Measurements from ENCODE around the gene FAM118B.
A peak's percentile ranks its signal among the peaks of the same experiment; 100 is the strongest.

FAM118B gene

DNA sequence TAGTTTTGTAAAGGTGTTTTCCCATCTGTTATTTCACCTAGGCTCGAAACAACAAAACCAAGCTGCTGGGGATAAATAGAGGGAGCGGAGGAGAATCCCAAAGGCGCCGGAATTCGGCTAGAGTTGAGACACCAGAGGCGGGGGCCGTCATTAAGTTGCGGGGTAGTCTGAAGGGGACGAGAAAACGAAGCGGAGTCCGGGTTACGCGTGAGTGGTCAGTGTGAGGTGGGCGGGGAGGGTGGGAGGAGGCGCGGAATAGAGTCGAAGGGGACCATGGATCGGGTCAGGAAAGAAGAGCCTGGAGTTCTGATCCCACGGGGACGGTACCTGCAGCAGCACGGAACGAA, 56.8 kb downstream of the FAM118B start:
- no peak for DNase-seq (ENCODE audit: insufficient read length, low spot score)
- no peak for FAIRE-seq

DNA sequence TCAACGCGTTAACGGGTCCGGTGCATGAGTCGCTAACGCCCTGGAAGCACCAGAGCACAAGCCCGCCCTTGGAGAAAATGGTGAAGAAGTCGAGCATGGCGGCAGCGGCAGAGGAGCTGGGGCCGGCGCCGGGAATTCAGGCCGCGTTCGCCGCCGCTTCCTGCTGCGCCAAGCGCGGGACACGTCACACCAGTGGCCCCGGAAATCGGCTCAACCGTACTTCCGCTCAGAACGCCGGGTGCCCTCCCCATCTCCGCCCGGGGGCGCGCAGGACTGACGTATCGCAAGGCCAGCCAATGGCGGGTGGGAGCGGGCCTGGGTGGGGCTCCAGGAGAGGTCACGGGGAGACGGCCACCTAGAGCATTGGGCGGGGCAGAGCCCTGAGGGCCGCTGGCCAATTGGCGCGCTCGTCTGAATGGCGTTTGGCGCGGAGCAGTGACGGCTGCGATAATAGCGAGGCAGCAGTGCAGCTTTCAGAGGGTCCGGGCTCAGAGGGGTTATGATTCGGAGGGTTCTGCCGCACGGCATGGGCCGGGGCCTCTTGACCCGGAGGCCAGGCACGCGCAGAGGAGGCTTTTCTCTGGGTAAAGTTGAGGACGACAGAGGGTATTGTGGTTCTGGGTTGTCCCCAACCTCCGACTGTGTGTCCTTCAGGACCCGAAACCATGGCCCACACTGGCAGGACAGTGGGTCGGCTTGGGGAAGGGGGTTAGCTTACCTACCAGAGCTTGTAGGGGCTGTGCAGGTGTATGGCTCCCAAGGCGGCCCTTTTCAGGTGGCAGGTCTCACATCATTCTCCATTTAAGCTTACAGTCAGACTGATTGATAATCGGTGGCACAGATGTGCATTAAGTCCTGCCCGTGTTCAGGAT, 57.4 kb downstream of the FAM118B start, which contains the start of the genes FOXRED1 and SRPRA:
FOXRED1 (plus strand) TSS at position 447 of the 872 bp plus-strand sequence; CDS start at position 500, 53 bp downstream.
SRPRA (minus strand) TSS at position 188 of the 872 bp plus-strand sequence; CDS start at position 97, 91 bp downstream.
- DNase-seq (ENCODE audit: insufficient read length, low spot score) = peak; percentile 99
- FAIRE-seq = peak; percentile 99

DNA sequence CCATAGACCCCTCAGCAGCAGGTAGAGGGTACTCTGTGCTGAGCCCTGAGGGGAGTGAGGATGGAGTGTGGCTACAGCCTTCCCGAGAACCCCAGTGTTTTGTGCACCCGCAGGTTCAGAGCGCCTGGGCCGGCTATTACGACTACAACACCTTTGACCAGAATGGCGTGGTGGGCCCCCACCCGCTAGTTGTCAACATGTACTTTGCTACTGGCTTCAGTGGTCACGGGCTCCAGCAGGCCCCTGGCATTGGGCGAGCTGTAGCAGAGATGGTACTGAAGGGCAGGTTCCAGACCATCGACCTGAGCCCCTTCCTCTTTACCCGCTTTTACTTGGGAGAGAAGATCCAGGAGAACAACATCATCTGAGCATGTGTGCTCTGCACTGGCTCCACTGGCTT, 65.7 kb downstream of the FAM118B start:
- DNase-seq (ENCODE audit: insufficient read length, low spot score) (no peak), FAIRE-seq (no peak)

- FAIRE-seq (no peak), DNase-seq (ENCODE audit: insufficient read length, low spot score) (no peak)
Observed at GRCh38 chr11:126277780-126278179, 66.2 kb downstream of the FAM118B start.

- FAIRE-seq = no peak
- DNase-seq (ENCODE audit: insufficient read length, low spot score) = no peak
Observed at GRCh38 chr11:126279191-126279590, 67.6 kb downstream of the FAM118B start.

- FAIRE-seq = no peak
- DNase-seq (ENCODE audit: insufficient read length, low spot score) = no peak
Observed at GRCh38 chr11:126280595-126280994, 69.0 kb downstream of the FAM118B start.

- DNase-seq (ENCODE audit: insufficient read length, low spot score) (no peak), FAIRE-seq (no peak)
Observed at GRCh38 chr11:126281245-126281644, 69.7 kb downstream of the FAM118B start.

- DNase-seq (ENCODE audit: insufficient read length, low spot score) (no peak), FAIRE-seq (no peak)
Observed at GRCh38 chr11:126281666-126282175, 70.1 kb downstream of the FAM118B start.

GRCh38 chr11:126282361-126282735, 70.8 kb downstream of the FAM118B start:
- no peak for DNase-seq (ENCODE audit: insufficient read length, low spot score)
- FAIRE-seq = peak; percentile 48

GRCh38 chr11:126282736-126283591, 71.4 kb downstream of the FAM118B start, which contains the start of gene TIRAP:
Gene TIRAP, plus strand, starts transcription at chr11:126283093. Its CDS starts 7,802 bp downstream, at chr11:126290895.
- DNase-seq (ENCODE audit: insufficient read length, low spot score) (peak; percentile 66), FAIRE-seq (peak; percentile 72)

GRCh38 chr11:126284829-126285228, 73.2 kb downstream of the FAM118B start:
- FAIRE-seq = peak; percentile 48
- no peak for DNase-seq (ENCODE audit: insufficient read length, low spot score)

- DNase-seq (ENCODE audit: insufficient read length, low spot score) (no peak), FAIRE-seq (no peak)
Observed at GRCh38 chr11:126288237-126288636, 76.7 kb downstream of the FAM118B start.

DNA sequence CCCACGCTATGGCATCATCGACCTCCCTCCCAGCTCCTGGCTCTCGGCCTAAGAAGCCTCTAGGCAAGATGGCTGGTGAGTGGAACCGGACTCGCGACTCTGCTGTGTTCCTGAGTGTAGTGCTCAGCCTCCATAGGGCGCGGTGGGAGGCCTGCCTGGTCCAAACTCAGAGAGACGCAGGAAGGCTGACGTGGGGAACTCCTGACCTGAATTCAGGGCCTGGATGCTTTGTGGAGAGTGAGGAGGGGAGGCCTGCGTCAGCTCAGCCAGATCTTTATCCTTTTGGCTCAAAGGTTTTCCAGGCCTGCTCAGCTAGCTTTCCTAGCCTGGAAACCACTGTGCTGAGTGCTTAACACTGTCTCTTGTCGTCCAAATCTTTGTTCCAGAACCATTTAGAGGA, 79.3 kb downstream of the FAM118B start:
- DNase-seq (ENCODE audit: insufficient read length, low spot score) (no peak), FAIRE-seq (no peak)

GRCh38 chr11:126293726-126294125, 82.1 kb downstream of the FAM118B start:
- no peak for DNase-seq (ENCODE audit: insufficient read length, low spot score)
- no peak for FAIRE-seq

GRCh38 chr11:126297004-126297403, 85.4 kb downstream of the FAM118B start:
- DNase-seq (ENCODE audit: insufficient read length, low spot score) (no peak), FAIRE-seq (no peak)

GRCh38 chr11:126303623-126304456, 92.3 kb downstream of the FAM118B start, which contains the start of gene DCPS:
Gene DCPS, plus strand, starts transcription at chr11:126304060. Its CDS starts 21 bp downstream, at chr11:126304081.
- peak; percentile 89 for FAIRE-seq

DNA sequence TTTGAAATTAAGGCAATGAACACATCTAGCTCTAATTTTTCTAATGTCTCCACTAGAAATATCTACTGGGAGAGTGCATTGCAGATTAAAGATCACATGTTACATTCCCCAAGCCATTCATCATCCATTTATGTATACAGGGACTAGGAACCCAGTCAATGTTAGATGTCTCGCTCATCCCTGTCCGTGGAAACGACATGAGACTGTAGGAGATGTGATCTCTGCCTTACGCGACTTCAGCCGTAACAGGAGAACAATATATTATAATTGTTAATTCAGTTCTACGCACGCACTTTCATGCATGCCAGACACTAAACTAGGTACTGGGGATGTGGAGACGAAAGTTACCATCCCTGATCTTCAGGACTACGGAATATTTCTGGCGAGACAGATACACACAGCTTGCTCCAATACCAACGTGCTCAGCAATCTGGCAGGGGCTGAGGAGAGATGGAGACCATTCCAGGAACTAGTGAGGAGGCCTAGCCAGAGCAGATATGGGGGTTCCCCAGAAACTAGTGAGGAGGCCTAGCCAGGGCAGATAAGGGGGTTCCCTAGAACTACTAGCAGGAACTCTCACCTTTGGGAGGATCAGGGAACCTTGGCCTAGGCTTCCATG, 93.0 kb downstream of the FAM118B start:
- DNase-seq (ENCODE audit: insufficient read length, low spot score) (no peak), FAIRE-seq (no peak)

More at GRCh38 chr11:126303623-126304456, 92.3 kb downstream of the FAM118B start, which contains the start of gene DCPS:
- DNase-seq (ENCODE audit: insufficient read length, low spot score) = peak; percentile 84

DNA sequence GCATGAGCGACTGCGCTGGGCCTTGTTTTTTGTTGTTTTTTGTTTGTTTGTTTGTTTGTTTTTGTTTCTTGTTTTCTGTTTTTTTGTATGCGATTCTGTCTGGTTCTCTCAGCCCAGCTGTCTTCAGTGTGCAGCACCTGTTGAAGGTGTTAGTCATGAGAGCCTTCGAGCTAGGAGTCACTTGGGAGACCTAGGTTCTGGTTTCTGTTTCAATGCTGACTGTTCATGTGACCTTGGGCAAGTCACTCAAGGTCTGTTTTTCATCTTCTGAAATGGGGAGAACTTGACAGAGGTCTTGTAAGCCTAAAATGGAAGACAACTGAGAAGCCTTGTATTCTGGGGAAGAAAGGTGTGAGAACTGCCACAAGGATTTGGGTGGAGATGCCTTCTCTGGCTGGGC, 94.1 kb downstream of the FAM118B start:
- peak; percentile 91 for FAIRE-seq
- DNase-seq (ENCODE audit: insufficient read length, low spot score) = no peak

- no peak for FAIRE-seq
- no peak for DNase-seq (ENCODE audit: insufficient read length, low spot score)
Observed at GRCh38 chr11:126307706-126308105, 96.1 kb downstream of the FAM118B start.

DNA sequence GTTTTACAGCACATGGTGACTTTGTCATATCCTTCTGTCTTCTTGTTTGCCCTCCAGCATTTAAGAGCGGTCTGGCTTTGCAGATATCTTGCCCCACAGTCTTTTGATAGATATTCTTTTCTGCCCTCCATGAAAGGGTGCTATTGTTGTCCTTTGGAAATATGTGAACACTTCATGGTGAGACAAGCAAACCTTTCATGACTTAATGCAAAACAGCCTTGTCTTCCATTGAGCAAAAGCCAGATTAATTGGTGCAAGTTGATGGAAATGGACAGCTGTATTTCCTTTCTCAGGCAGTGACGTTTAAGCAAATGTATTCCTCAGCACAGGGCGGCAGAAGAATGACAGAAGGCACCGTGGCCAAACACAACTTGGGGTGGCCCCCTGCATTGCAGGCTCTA, 96.7 kb downstream of the FAM118B start:
- FAIRE-seq = no peak
- DNase-seq (ENCODE audit: insufficient read length, low spot score) = no peak
